ENCODE measurements around the gene CLIC6.

- TF ChIP-seq CTCF (IDR thresholded peaks at IDR 0.05) (no peak), POLR2A (IDR thresholded peaks at IDR 0.05) (no peak)
Observed at GRCh38 chr21:34743831-34744230, 75.0 kb downstream of the CLIC6 start.

All from testis (tissue), 2 donors.